GM19452 (cell line): Measurements from ENCODE around the gene CHST11.
"Not testable (repeated sequence)": the region's sequence is repeated elsewhere in the genome, so short reads cannot be mapped to it uniquely, and the experiment has no call there.

Source experiments
- ATAC-seq: cut with Tn5 transposase; IDR thresholded peaks from one replicate; pipeline ENCODE4 v1.9.1; 2021; ENCODE audit not compliant: unreplicated experiment

CHST11 gene

DNA sequence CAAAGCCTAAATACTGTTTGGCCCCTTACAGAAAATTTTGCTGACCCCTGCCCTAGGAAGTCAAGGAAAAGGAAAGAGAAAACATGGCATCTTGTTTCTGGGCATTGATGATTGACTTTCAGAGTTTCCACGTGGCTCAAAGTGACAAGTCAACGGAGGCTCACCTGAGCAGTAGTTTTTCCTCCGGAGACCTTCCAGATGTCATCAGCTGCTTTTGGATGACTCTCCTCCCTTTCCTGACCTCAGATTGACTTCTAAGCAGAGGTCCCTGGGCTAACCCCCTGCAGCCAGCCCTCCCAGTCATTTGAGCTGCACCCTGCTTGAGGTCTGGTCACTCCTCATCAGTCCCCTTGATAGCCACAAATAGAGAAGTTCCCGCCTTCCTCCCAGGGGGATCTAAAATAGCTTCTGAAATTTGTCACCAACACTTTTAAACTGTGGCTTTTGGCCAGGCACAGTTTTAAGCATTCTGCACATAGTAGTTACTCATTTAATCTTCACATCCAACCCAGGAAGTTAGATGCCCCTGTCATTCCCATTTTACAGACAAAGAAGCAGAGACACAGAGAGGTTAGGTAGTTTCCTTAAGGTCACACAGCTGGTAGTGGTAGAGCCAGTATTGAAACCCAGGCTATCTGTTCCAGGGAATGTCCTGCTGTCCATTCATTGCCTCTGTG lies 143.4 kb downstream of the CHST11 start:
- peak; percentile 37 for ATAC-seq

DNA sequence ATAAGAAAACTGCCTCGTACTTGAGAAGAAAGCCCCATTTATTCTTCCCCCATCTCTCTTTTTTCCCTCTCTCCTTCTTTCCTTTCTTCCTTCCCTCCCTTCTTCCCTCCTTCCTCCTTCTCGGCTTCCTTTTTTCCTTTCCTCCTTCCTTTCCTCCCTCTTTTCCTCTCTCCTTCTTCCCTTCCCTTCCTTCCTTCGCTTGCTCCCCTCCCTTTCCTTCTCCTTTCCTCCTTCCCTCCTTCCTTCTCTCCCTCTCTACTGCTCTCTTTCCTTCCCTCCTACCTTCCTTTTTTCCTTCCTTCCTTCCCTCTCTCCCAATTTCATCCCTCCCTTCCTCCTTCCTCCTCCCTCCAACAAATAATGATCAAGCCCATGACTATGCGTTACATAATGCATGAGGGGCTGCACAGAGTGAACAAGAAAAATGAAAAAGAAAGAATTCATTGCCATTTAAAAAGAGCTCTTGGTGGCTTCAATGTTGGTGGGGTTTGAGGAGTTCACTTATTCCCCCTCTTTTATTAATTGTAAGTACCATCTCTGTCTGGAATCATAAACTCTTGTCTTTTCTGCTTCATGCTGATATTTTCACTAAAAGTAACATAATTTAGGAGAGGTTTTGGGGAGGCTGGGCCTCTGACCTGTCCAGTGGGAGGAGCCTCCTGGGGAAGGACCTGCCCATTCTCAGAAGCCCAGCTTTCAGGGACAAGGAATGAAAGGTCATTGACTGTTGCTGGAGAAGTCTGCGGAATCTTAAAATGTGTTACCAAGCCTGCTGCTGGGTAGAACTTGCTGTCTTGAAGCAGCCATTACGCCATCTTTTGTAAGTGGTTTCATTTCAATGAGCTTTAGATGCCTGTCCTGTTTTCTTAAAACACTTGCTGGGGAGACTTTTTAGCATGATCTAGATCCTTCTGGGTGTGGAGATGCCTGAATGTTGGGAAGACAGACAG lies 144.3 kb downstream of the CHST11 start:
- no peak for ATAC-seq

DNA sequence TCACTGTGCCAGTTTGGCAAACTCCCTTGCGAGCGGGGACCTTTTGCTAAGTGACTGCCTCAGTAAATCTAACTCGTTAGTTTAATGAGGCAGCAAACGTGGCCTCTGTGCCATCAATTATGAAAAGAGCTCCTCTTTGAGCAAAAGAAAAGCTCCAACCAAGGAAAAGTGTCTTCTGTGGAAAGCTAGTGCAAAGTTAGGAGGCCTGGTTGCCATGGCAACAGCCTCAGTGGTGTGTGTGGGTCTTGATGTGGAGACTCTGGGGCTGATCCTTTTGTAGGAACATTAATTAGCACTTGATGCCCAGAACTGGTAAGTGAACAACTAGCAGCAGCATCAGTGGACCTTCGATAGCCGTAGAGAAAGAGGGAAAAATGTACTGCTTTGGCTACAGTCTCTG lies 145.7 kb downstream of the CHST11 start:
- no peak for ATAC-seq

- ATAC-seq, result no peak
Observed at GRCh38 chr12:104602896-104603295, 146.1 kb downstream of the CHST11 start.

GRCh38 chr12:104603545-104603973 lies 146.8 kb downstream of the CHST11 start:
- no peak for ATAC-seq

- peak; percentile 79 for ATAC-seq
Observed at GRCh38 chr12:104604070-104604994, 147.6 kb downstream of the CHST11 start.

DNA sequence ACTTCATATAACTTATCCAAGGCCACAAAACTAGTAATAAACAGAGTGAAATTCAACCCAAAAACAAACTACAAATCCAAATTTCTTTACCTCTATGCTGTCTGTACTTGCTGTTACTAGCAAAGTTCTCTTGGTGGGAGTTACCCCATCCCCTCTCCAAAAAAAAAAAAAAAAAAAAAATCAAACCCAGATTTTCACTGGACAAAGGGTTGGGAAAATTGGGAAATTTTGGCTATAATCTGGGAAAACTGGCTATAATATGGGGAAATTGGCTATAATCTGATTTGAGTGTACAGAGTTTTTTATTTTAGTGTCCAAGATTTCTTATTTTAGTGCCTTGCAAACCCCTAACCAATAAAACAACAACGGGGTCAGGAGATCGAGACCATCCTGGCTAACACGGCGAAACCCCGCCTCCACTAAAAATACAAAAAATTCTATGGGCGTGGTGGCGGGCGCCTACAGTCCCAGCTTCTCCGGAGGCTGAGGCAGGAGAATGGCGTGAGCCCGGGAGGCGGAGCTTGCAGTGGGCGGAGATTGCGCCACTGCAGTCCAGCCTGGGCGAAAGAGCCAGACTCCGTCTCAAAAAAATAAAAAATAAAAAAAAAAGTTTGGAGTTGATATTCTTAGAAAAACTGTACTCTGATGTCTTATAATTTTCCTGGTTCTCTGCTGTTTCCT lies 148.4 kb downstream of the CHST11 start:
- no peak for ATAC-seq

- no peak for ATAC-seq
Observed at GRCh38 chr12:104605685-104606084, 148.9 kb downstream of the CHST11 start.

DNA sequence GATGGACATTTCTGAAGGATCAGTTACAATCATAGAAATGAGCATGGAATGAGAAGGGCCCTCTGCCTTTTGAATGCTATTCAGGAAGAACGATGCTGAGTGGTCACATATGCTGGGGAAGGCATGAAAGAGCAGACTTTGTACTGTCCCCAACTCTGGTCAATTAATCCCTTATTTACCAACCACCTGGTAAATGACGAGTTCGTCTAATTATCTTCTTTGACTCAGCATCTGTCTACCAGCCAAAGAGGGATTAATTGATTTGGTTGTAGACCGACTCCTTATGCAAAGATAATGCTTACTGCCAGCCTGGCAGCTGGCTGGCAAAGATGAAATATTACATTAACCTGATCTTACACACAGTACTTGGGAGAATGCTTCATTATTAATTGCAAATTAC lies 152.2 kb downstream of the CHST11 start:
- ATAC-seq, result no peak

- no peak for ATAC-seq
Observed at GRCh38 chr12:104609445-104609844, 152.7 kb downstream of the CHST11 start.

DNA sequence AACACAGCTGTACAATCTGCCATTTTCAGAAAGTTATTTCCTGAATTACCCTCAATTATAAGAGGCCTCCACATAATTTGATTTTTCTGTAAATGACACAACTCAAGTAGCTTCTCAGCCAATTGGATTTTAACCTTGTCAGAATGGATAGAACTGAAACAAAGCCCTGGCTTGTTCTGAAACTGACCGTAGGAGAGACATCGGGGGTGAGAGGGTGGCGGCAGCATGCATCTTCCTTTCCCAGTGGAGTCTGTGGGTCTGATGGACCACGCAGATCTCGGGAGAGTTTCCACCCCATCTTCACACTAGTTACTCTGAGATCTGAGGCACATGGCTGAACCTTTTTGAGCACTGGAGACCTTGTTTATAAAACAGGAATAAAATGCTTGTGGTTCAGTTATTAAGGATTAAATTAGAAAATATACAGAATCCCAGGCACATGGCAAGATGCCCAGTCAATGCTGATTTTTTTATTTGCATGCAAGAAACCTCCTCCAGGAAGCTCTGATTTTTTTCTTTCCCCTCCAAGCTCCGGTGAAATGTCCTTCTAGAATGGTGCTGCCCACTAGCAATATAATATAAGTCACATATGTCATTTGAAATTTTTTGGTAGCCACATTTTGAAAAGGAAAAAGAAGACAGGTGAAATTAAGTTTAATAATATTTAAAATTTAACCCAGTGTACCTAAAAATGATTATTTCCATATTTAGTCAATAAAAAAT lies 153.9 kb downstream of the CHST11 start:
- ATAC-seq, result no peak

GRCh38 chr12:104611671-104612070 lies 154.9 kb downstream of the CHST11 start:
- no peak for ATAC-seq

DNA sequence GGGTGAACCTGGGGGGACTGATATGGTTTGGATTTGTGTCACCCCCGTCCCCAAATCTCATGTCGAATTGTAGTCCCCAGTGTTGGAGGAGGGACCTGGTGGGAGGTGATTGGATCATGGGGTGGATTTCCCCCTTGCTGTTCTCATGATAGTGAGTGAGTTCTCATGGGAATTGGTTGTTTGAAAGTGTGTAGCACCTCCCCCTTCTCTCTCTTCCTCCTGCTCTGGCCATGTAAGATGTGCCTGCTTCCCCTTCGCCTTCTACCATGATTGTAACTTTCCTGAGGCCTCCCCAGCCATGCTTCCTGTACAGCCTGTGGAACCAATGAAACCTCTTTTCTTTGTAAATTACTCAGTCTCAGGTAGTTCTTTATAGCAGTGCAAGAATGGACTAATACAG lies 156.6 kb downstream of the CHST11 start:
- not testable (repeated sequence) for ATAC-seq

DNA sequence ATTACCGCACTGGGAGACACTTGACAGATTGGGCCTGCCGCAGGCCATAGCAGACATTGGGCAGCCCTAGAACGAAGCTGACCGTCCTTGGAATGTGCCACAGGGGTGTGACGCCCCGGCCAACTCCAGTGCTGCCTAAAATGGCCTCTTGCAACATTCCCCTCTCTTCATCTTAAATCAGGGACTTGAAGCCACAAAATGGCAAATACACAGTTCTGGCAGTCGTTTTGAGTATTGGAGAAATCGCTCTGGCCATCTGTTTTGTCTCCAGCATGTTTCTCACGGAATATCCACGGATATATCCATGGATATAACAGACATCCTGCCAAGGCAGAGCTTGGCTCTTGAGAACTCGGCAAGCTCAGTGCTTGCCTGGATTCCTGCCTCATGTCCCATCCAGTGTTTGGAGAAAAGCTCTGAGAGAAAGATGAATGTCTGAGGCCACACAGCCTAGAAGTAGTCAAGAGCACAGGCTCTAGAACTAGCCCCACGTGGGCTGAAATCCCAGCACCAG lies 158.4 kb downstream of the CHST11 start:
- ATAC-seq, result no peak

- ATAC-seq, result no peak
Observed at GRCh38 chr12:104618691-104619090, 161.9 kb downstream of the CHST11 start.

DNA sequence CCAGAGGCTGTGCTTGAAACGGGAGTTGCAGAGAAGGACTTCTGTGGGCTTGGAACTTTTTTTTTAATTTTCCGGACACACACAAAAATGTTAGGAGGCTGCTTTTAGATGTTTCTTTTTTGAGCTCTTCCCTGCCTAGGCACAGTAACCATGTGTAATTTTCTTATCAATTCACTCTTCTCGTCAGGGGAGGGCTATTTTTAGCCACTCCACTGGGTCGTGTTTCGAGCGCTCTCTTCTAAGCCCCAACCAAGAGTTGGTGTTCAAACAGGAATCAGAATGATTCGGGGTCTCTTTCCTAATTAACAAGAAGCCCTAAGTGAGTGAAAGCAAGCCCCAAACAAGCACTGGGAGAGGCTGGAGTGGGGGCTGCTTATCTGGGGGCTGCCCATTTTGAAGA lies 162.6 kb downstream of the CHST11 start:
- ATAC-seq, result no peak

GRCh38 chr12:104620837-104621531 lies 164.2 kb downstream of the CHST11 start:
- no peak for ATAC-seq

GRCh38 chr12:104622928-104623327 lies 166.2 kb downstream of the CHST11 start:
- no peak for ATAC-seq

- ATAC-seq, result no peak
Observed at GRCh38 chr12:104623883-104624282, 167.1 kb downstream of the CHST11 start.
